HG02885 (cell line): ENCODE results near the gene HECW1.
"Not testable (repeated sequence)": the region's sequence is repeated elsewhere in the genome, so short reads cannot be mapped to it uniquely, and the experiment has no call there.

Experiments
- ATAC-seq: cut with Tn5 transposase; IDR thresholded peaks from one replicate; pipeline ENCODE4 v1.9.1; 2021; ENCODE audit warnings: mild to moderate bottlenecking; ENCODE audit not compliant: unreplicated experiment, poor library complexity

The HECW1 gene

DNA sequence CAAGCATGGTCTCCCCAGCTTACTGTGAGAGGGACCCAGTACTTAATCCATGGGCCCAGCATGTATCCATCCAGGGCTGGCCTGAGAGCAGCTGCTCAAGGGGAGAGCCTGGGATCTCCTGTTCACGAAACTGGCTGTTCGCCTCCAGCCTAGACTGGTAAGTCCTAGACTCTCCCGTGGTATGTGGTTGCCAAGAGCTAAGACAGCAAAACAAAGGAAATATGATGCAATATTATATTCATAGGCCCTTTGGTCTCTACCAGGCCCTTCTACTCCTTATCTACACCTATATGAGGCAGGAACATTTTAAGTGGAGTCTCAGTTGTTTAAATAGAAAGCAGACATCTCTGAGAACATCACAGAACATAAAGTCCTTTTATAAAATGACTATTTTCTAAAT, 441.6 kb downstream of the HECW1 start:
- ATAC-seq = no peak

DNA sequence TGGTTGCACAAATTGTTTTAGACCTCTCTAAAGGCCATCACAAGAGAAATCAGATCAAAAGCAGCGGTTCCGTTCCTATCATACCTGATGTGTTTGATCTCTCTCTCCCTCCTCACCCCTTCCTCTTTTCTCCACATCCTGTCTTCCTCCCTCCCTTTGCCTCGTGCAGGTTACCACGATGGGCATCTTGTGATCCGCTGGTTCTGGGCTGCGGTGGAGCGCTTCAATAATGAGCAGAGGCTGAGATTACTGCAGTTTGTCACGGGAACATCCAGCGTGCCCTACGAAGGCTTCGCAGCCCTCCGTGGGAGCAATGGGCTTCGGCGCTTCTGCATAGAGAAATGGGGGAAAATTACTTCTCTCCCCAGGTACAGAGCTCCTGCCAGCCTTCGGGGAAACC, 442.0 kb downstream of the HECW1 start:
- no peak for ATAC-seq

- ATAC-seq = no peak
Observed at GRCh38 chr7:43557831-43558495, 445.5 kb downstream of the HECW1 start.

DNA sequence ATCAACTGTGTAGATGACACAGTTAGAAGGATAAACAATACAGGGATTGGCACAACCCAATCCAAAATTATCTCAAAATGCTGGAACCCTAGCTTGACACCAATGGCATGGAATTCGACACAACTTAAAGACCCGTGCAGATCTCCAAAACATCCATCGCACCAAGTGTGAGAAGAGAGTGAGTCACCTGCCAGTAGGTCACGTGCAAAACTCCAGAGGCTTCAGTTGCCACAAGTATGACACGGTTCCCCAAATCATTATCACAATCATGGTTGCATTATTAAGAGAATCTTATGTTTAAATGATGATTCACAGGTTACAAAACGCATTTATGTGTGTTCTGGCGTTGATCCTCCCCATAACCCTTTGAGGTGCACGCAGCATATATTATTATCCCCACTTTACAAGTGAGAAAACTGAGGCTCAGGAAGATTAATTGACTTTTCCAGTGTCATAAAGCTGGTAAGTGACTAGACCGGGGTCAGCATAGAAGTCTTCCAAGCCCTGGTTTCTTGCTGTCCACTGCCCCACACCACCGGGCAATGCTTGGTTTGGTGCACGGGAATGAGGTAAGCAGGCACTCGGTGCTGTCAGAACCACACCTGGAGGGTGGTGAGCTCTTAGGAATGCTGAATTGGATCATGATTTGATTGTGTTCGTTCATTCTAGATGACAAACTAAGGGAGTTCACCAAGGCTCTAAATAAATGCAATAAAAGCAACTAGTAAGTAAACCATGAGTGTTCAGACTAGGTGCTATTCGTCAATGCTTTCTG, 446.9 kb downstream of the HECW1 start:
- no peak for ATAC-seq

GRCh38 chr7:43559946-43560335, 447.5 kb downstream of the HECW1 start:
- ATAC-seq = no peak

DNA sequence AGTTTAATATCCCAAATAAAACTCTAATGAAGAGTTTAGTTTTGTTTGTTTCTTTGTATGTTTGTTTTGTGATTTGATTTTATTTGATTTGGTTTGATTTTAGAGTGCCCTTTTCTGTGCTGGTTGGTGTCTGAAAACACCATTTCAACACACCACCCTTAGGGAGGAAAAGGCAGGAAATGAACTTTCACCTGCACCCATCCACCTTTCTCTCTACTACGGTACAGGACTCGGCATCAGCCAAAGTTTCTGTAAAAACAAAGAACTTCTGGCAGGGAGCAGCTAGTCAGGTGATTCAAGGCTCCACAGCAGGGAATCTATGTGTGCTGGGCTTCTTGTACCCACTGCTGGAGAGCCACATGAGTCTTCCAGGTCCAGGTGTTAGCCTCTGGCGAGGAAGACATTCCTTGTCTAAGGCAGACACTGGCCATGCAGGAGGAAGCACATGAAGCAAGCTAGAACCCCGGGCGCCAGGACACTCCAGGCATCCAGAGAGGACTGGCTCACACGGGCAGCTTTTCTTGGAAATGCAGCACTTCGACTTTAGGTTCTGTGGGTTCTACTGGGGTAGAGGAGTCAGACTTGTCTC, 448.4 kb downstream of the HECW1 start:
- no peak for ATAC-seq

- no peak for ATAC-seq
Observed at GRCh38 chr7:43562383-43562782, 449.9 kb downstream of the HECW1 start.

DNA sequence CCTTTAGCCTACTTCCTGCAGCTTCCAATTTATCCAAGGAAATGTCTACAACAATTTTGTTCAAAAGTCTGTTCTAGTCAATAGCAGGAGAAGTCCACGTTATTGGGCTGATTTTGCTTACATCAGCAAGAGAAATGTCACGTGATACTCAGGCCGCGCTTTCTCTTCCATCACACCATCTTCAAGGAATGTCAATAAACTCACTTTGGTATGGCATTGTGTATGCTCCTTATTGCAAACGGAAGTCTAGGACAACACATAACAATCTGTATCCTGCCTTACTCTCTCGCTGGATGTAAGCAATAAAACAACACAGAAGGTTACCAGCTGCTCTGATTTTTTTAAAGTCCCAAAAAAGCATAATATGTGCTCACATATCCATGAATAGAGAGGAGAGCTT, 453.3 kb downstream of the HECW1 start:
- no peak for ATAC-seq

DNA sequence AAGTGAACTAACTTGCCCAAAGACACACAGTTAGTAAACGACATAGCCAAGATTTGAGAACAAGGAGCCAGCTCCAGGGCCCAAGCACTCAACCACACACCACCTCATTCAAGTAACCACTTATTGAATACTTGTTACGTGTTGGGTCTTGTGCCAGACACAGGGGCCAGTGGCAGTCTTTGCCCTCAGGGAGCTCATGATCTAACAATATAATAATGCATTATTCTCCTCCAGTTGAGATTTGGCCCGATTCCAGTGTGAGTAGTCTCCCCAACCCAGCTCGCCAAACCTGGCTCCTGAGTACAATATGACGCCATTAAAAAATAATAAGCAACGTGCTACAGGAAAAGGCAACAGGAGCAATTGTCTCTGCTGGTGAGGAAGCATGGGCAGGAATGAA, 456.1 kb downstream of the HECW1 start:
- no peak for ATAC-seq

- peak; percentile 87 for ATAC-seq
Observed at GRCh38 chr7:43569424-43569823, 457.0 kb downstream of the HECW1 start.

DNA sequence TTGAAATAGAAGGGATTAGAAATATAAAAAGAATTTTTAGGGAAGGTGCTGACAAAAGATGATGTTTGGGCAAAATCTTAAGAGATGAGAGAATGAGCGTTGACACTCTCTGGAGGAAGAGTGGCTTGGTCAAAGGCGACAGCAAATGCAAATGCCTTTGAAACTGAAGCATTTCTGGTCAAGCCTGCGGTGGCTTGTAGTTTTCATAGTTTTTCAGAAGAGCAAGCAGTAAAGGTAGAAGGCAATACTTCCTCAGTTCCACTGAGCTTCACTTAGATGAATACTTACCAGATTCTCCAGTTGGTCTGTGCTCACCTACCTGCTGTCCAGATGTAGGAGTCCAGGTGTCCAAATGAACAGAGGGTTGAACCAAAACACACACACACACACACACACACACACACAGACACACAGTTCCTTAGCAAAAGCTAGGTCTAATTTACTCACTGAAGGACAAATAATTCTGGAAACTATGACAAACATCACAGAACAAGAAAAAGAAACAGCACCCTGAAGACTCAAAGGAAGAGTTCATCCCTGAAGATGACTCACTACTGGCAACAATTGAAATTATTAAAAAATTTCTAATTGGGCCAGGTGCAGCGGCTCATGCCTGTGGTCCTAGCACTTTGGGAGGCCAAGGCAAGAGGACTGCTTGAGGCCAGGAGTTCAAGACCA, 458.4 kb downstream of the HECW1 start:
- ATAC-seq = peak; percentile 85

DNA sequence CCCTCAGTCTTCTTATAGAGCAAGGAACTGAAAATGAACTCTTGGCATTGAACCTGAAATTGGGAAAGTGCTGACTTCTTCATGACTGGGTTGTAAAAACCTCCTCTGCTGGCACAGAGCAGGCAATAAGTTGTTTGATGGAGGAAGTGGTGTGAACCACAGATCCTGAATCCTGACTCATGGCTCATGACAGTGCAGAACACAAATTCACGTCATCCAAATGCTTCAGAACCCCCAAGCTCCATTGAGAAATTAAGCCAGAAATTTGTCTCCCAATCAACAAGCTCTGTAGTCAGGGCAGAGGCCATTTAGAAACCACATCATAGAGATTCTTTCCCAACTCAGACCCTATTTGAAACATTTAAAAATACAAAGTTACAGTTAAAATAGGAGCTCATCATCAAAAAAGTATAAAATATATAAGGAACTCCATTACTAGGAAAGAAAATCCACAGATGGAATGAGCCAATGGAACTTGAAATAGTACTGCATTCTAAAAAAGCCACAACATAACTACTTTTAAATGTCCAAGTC, 460.1 kb downstream of the HECW1 start:
- ATAC-seq = no peak

DNA sequence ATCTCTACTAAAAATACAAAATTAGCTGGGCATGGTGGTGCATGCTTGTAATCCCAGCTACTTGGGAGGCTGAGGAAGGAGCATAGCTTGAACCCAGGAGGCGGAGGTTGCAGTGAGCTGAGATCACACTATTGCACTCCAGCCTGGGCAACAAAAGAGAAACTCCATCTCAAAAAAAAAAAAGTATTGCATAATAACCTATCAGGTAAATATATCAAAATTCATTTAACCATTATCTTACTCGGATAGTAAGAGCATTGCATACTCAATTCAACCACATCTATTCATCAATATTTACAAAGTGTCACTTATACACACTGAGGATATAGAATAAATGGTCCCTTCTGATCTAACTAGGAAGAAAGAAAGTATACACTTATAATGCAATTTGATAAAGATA, 461.4 kb downstream of the HECW1 start:
- not testable (repeated sequence) for ATAC-seq

- ATAC-seq = no peak
Observed at GRCh38 chr7:43575506-43575905, 463.1 kb downstream of the HECW1 start.

DNA sequence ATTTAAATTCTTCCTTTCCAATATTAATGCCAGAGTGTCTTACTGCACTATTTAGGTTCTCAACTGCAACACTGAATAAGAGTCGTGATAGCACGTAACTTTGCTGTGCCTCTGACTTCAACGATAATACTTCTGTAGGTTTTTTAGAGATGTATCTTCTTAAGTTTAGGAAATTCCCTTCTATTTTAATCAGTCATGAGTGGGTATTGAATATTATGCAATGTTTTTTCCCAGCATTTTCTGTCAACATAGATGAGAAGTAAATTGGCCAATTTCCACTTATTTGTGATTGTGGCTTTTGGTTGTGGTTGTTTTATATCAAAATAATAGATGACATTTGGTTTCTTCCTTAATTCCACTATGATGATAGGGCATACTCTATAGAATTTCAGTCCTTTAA, 463.8 kb downstream of the HECW1 start:
- no peak for ATAC-seq

- no peak for ATAC-seq
Observed at GRCh38 chr7:43577485-43577951, 465.1 kb downstream of the HECW1 start.

DNA sequence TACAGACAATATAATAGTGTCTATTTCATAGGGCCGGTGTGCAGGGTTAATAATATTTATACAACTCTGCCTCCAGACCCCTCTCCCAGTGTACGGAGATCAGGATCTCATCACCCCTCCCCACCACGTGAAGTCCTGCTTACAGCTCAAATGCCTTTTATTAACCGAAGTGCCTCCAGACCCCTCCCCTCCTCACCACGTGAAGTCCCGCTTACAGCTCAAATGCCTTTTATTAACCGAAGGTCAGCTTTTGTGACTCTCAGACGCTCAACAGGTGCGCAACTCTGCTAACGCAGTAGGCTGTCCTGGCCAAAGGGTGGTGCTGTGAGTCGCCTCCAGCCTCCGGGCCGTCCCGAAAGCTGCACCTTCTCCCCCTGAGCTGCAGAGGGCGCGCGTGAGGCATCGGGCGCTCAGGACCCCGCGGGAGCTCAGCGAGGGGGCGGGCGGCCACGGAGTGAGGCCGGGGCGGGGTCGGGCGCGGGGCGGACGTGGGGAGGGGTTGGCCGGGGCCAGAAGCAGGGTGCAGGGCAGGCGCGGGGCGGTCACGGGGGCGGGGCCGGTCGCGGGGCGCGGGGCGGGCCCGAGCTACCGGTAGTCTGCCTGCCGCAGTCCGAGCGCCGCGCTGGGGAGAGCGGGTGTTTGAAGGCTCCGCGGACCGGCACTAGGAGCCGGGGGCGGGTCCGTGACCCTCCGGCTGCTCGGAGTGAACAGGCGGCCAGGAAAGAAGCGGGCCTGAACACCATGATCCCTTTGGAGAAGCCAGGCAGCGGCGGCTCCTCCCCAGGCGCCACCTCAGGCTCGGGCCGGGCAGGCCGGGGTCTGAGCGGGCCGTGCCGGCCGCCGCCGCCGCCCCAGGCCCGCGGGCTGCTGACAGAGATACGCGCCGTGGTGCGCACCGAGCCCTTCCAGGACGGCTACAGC, 470.3 kb downstream of the HECW1 start, which contains the start of gene STK17A:
STK17A (plus strand) TSS at position 606 of the 921 bp plus-strand sequence; CDS start at position 742, 136 bp downstream.
- ATAC-seq = peak; percentile 77

DNA sequence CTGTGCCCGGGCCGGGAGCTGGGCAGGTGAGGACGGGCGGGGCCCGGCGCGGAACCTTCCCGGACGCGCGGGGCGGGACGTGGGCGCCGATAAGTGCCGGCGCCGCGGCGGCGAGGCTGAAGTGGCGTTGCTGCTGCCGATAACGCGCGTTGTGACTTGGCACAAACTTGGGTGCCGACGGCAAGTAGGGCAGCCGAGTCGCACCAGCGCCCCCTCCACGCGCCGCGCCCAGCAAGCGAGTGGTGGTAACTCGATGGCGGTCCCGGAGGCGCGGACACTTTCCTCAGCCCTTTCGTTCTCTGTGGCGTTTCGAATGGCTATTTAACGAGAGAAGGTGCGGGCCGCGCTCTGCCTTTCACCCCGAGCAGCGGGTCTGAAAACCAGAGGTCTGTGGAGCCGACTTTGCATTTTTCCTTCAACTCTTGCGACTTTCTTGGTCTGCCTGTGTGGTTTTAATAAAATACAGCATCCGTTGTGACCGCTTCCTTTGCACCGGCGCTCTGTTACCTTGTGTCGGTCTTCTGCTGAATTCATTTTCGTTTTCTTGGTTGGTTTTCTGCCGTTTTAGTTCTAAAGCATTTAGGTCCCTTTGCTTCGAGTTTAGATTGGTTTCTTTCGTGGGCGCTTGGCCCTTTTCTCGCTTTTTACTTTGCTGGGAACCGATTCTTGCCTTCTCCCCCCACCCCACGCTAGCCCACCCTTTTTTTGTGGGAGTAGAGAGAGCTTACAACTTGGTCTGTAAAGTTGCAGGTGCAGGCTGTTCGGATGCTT, 471.2 kb downstream of the HECW1 start:
- ATAC-seq = peak; percentile 15

GRCh38 chr7:43584195-43584586, 471.7 kb downstream of the HECW1 start:
- ATAC-seq = no peak
